Fibroblast of lung (primary cell): Measurements from ENCODE around the gene XIAP. TPM values are rescaled to one million over a fixed set of nuclear protein-coding genes. Genes with fewer than 3 reads are reported as not detected.

Experiments used
- DNase-seq, 2 donors: peaks; one replicate each; pipeline versions ENCODE4 v3.0.0 to v3.0.0-alpha.2; 2010; ENCODE audit warnings: low read depth in 2 of 2
- H2AFZ ChIP-seq: 2 replicates; pipeline ENCODE4 v1.5.1; 2012; ENCODE audit warnings: low read length, control low read depth, inconsistent platforms
- H3K27ac ChIP-seq: 2 replicates; pipeline ENCODE4 v1.5.1; 2011; ENCODE audit warnings: low read length, control low read depth; ENCODE audit not compliant: insufficient read depth
- H3K27me3 ChIP-seq: 2 replicates; pipeline ENCODE4 v1.5.1; 2011; ENCODE audit warnings: mild to moderate bottlenecking, low read length; ENCODE audit not compliant: control insufficient read depth, insufficient read depth
- H3K36me3 ChIP-seq: 2 replicates; pipeline ENCODE4 v1.5.1; 2011; ENCODE audit warnings: low read length; ENCODE audit not compliant: control insufficient read depth, insufficient read depth
- H3K4me1 ChIP-seq: 2 replicates; pipeline ENCODE4 v1.5.1; 2011; ENCODE audit warnings: low read length; ENCODE audit not compliant: control insufficient read depth, insufficient read depth; ENCODE audit errors: extremely low read depth
- H3K4me2 ChIP-seq: 2 replicates; pipeline ENCODE4 v1.5.1; 2011; ENCODE audit warnings: low read length, control low read depth; ENCODE audit not compliant: insufficient read depth; ENCODE audit errors: extremely low read depth
- H3K4me3 ChIP-seq, 4 experiments: fragments of 200-600 bp in 1 of 4; sonication (generic) in 1 of 4; replicated peaks in 1 of 4; 2 replicates each; pipeline ENCODE4 v1.5.1; 2011 to 2016; ENCODE audit warnings: low read length in 4 of 4, low read depth in 3 of 4, mild to moderate bottlenecking in 3 of 4, control low read depth in 2 of 4, inconsistent platforms in 1 of 4, mixed read lengths in 1 of 4; ENCODE audit not compliant: insufficient read depth in 1 of 4; ENCODE audit errors: control extremely low read depth in 1 of 4
- H3K79me2 ChIP-seq: 2 replicates; pipeline ENCODE4 v1.5.1; 2012; ENCODE audit warnings: mild to moderate bottlenecking, low read length, inconsistent platforms; ENCODE audit not compliant: control insufficient read depth, insufficient read depth
- H3K9ac ChIP-seq: 2 replicates; pipeline ENCODE4 v1.5.1; 2011; ENCODE audit warnings: mild to moderate bottlenecking, low read length, control low read depth; ENCODE audit not compliant: insufficient read depth
- H3K9me3 ChIP-seq: 2 replicates; pipeline ENCODE4 v1.5.1; 2012; ENCODE audit warnings: low read depth, low read length; ENCODE audit not compliant: control insufficient read depth, insufficient read depth
- H4K20me1 ChIP-seq: 2 replicates; pipeline ENCODE4 v1.5.1; 2011; ENCODE audit warnings: low read length; ENCODE audit not compliant: control insufficient read depth, insufficient read depth; ENCODE audit errors: extremely low read depth
- EZH2 ChIP-seq: IDR thresholded peaks from 2 replicates; pipeline ENCODE4 v1.5.1; 2012; ENCODE audit warnings: low read length, control low read depth, mild to moderate bottlenecking; ENCODE audit errors: missing control alignments
- polyA plus RNA-seq, 2 donors: library from polyadenylated mRNA; depleted of rRNA in 1 of 2; stranded (reverse) in 1 of 2; unstranded in 1 of 2; fragments of >200 nt; gene quantifications; 2 replicates each; pipeline ENCODE4 v1.2.1, GENCODE V29; 2011 to 2012; ENCODE audit warnings: missing spikeins in 1 of 2
- total RNA-seq: library from RNA; depleted of rRNA; stranded (reverse); fragments of >200 nt; gene quantifications from 2 replicates; pipeline ENCODE4 v1.2.1, GENCODE V29; 2014
- TF ChIP-seq, protein P1 (sequence below), 2 donors: IDR thresholded peaks in 1 of 2; conservative IDR thresholded peaks in 1 of 2; 1 replicate in 1 of 2; 2 replicates in 1 of 2; pipeline ENCODE4 v1.5.1; 2011 to 2012; ENCODE audit warnings: low read length in 2 of 2, control low read depth in 1 of 2, inconsistent platforms in 1 of 2, low read depth in 1 of 2, mild to moderate bottlenecking in 1 of 2

The XIAP gene
- total and polyA plus RNA-seq, 2 donors (not counting 1 experiment from before 2014, with no cell fraction given), result 21.8 to 45.1 TPM

DNA sequence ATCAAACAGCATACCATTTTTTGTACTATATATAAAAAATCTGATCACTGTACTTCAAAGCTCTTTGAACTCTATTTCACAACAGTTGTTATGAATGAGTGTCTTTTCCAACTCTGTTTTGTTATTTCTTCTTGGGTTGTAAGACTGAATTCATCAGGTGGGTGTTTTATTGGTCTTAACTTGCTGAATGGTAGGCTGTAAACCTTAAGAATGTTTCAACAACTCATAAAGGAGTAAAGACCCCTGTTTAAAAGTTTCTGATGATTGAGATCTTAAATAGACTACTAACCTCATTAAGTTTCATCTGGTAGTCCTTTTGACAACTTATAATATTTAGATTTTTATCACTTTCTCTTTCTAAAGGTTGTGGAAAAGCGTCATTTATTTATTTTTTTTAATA lies 83.2 kb downstream of the XIAP start:
- no peak overlapping the region for H3K9ac ChIP-seq
- H2AFZ ChIP-seq, result no peak overlapping the region
- no peak overlapping the region for H3K4me2 ChIP-seq
- no peak overlapping the region for H3K27ac ChIP-seq
- no peaks in the 10 kb centered on the region for H3K27me3 ChIP-seq
- no peak for TF ChIP-seq EZH2
- TF ChIP-seq, protein P1, sequence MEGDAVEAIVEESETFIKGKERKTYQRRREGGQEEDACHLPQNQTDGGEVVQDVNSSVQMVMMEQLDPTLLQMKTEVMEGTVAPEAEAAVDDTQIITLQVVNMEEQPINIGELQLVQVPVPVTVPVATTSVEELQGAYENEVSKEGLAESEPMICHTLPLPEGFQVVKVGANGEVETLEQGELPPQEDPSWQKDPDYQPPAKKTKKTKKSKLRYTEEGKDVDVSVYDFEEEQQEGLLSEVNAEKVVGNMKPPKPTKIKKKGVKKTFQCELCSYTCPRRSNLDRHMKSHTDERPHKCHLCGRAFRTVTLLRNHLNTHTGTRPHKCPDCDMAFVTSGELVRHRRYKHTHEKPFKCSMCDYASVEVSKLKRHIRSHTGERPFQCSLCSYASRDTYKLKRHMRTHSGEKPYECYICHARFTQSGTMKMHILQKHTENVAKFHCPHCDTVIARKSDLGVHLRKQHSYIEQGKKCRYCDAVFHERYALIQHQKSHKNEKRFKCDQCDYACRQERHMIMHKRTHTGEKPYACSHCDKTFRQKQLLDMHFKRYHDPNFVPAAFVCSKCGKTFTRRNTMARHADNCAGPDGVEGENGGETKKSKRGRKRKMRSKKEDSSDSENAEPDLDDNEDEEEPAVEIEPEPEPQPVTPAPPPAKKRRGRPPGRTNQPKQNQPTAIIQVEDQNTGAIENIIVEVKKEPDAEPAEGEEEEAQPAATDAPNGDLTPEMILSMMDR (conservative IDR thresholded peaks at IDR 0.05 in 1 of 2, IDR thresholded peaks at IDR 0.05 in 1 of 2; ENCODE audit: low read depth in 1 of 2, low read length in 2 of 2), result no peak
- no peaks in the 10 kb centered on the region for H3K4me1 ChIP-seq
- no peaks in the 10 kb centered on the region for H4K20me1 ChIP-seq
- H3K4me3 ChIP-seq, result no peak overlapping the region
- H3K9me3 ChIP-seq, result no peaks in the 10 kb centered on the region
- H3K79me2 ChIP-seq, result no peaks in the 10 kb centered on the region
- no peaks in the 10 kb centered on the region for H3K36me3 ChIP-seq
- no peak for DNase-seq

DNA sequence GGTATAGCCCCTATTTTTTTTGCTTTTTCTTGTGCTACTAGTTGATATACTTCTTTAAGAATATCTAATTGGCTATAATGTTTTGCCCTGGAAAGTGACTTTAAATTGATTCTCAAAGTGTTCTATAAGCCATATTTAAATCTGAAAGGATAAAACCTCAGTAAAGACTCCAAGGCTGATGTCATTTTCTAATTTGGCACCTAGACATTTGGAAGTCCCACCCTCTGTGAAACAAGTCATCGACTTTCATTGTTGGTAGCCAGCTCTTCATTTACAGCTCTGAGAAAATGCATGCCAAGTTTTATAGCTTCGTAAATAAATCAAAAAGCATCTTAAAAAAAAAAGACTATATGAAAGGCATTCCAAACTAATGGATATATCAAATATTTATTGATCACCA lies 83.6 kb downstream of the XIAP start:
- no peak for TF ChIP-seq EZH2
- TF ChIP-seq, protein P1 (conservative IDR thresholded peaks at IDR 0.05 in 1 of 2, IDR thresholded peaks at IDR 0.05 in 1 of 2; ENCODE audit: low read depth in 1 of 2, low read length in 2 of 2), result no peak
- no peaks in the 10 kb centered on the region for H3K27me3 ChIP-seq

DNA sequence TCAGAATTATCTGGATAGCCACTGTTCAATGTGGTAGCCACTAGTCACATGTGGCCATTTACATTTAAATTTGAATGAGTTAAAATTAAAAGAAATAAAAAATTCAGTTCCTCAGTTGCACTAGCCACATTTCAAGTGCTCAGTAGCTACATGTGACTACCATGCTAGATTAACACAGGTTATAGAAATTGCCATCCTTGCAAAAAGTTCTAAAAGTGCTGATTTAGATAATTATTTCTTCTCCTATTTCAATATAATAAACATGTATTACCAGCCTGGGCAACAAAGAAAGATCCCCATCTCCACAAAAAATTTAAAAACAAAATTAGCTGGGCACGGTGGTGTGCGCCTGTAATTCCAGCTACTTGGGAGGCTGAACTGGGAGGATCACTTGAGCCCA lies 90.0 kb downstream of the XIAP start:
- H3K4me3 ChIP-seq, result no peak overlapping the region
- H3K9ac ChIP-seq, result no peak overlapping the region
- H3K9me3 ChIP-seq, result no peaks in the 10 kb centered on the region
- TF ChIP-seq, protein P1 (conservative IDR thresholded peaks at IDR 0.05 in 1 of 2, IDR thresholded peaks at IDR 0.05 in 1 of 2; ENCODE audit: low read depth in 1 of 2, low read length in 2 of 2), result no peak
- TF ChIP-seq EZH2, result no peak
- H3K27me3 ChIP-seq, result no peaks in the 10 kb centered on the region
- no peaks in the 10 kb centered on the region for H3K79me2 ChIP-seq
- H2AFZ ChIP-seq, result no peak overlapping the region
- no peak for DNase-seq
- no peak overlapping the region for H3K27ac ChIP-seq
- no peak overlapping the region for H3K4me2 ChIP-seq
- no peaks in the 10 kb centered on the region for H4K20me1 ChIP-seq
- H3K36me3 ChIP-seq, result no peaks in the 10 kb centered on the region
- H3K4me1 ChIP-seq, result no peaks in the 10 kb centered on the region

More for the DNA sequence above, 83.6 kb downstream of the XIAP start:
- DNase-seq, result no peak
- no peaks in the 10 kb centered on the region for H3K4me1 ChIP-seq
- H3K27ac ChIP-seq, result no peak overlapping the region
- no peaks in the 10 kb centered on the region for H3K9me3 ChIP-seq
- H3K4me2 ChIP-seq, result no peak overlapping the region
- no peaks in the 10 kb centered on the region for H4K20me1 ChIP-seq
- no peaks in the 10 kb centered on the region for H3K36me3 ChIP-seq
- H3K79me2 ChIP-seq, result no peaks in the 10 kb centered on the region
- H3K9ac ChIP-seq, result no peak overlapping the region
- H2AFZ ChIP-seq, result no peak overlapping the region
- H3K4me3 ChIP-seq, result no peak overlapping the region
